Endothelial cell of umbilical vein (primary cell): ENCODE data around the gene PANK2. TPM values are rescaled to one million over a fixed set of nuclear protein-coding genes. Genes with fewer than 3 reads are reported as not detected.

Experiments used
- BruUV-seq: library from RNA; stranded (reverse); fragments of 400-500 nt; replicated peaks from 2 replicates; lab custom pipeline; 2021; lab: Mats Ljungman, UMichigan
- CTCF ChIA-PET: fragments of 300-600, 350-600 bp; sonication (Branson Sonifier 250); formaldehyde crosslinking; loops from one replicate; lab custom pipeline; 2021; ENCODE audit warnings: antibody characterized with exemption, inconsistent platforms; lab: Charles Lee
- POLR2A ChIA-PET: fragments of 300-600, 350-600 bp; sonication (Branson Sonifier 250); formaldehyde crosslinking; loops from one replicate; lab custom pipeline; 2021; ENCODE audit warnings: antibody characterized with exemption, inconsistent platforms; lab: Charles Lee
- DNase-seq: peaks from one replicate; pipeline ENCODE4 v3.0.0-alpha.2; 2011; ENCODE audit warnings: low read depth, low spot score
- FAIRE-seq: peaks from 2 replicates; lab custom pipeline; 2011; peaks lifted over from hg19 to GRCh38; lab: Jason Lieb, UNC
- H2AFZ ChIP-seq: 2 replicates; pipeline ENCODE4 v1.6.0; 2012; ENCODE audit warnings: low read depth, low read length, control low read depth, inconsistent platforms
- H3K27ac ChIP-seq: 2 replicates; pipeline ENCODE4 v1.5.1; 2011; ENCODE audit warnings: low read depth, mild to moderate bottlenecking, control low read depth, low read length, moderate library complexity; ENCODE audit not compliant: insufficient read depth
- H3K27me3 ChIP-seq, 2 experiments: 2 replicates each; pipeline versions ENCODE4 v1.6.0 to v1.6.1; 2011; ENCODE audit warnings: low read length in 2 of 2, mixed read lengths in 1 of 2; ENCODE audit not compliant: control insufficient read depth in 2 of 2, insufficient read depth in 2 of 2
- H3K36me3 ChIP-seq, 2 experiments: 2 replicates in 1 of 2; 3 replicates in 1 of 2; pipeline ENCODE4 v1.5.1; 2011; ENCODE audit warnings: low read length in 2 of 2, mild to moderate bottlenecking in 1 of 2, moderate library complexity in 1 of 2; ENCODE audit not compliant: control insufficient read depth in 2 of 2, insufficient read depth in 2 of 2; ENCODE audit errors: extremely low read depth in 1 of 2
- H3K4me1 ChIP-seq: 3 replicates; pipeline ENCODE4 v1.5.1; 2011; ENCODE audit warnings: mild to moderate bottlenecking, low read length; ENCODE audit not compliant: control insufficient read depth, insufficient read depth; ENCODE audit errors: extremely low read depth
- H3K4me2 ChIP-seq: 2 replicates; pipeline ENCODE4 v1.6.1; 2011; ENCODE audit warnings: low read length, control low read depth, mixed read lengths; ENCODE audit not compliant: insufficient read depth
- H3K4me3 ChIP-seq, 3 experiments: fragments of 200-600 bp in 1 of 3; sonication (generic), shearing (Covaris generic) in 1 of 3; replicated peaks in 1 of 3; 2 replicates each; pipeline ENCODE4 v1.5.1; 2011 to 2016; ENCODE audit warnings: control low read depth in 3 of 3, low read length in 3 of 3, mild to moderate bottlenecking in 2 of 3, inconsistent platforms in 1 of 3, low read depth in 1 of 3, moderate library complexity in 1 of 3; ENCODE audit not compliant: insufficient read depth in 1 of 3
- H3K79me2 ChIP-seq: 2 replicates; pipeline ENCODE4 v1.6.0; 2012; ENCODE audit warnings: low read length, inconsistent platforms; ENCODE audit not compliant: control insufficient read depth, insufficient read depth
- H3K9ac ChIP-seq: replicated peaks from 2 replicates; pipeline ENCODE3; 2011; ENCODE audit warnings: low read length, control low read depth; ENCODE audit not compliant: insufficient read depth; ENCODE audit errors: extremely low read depth
- H3K9me1 ChIP-seq: replicated peaks from 3 replicates; pipeline ENCODE4 v1.6.0; 2011; ENCODE audit warnings: mild to moderate bottlenecking, low read length; ENCODE audit not compliant: control insufficient read depth, insufficient read depth; ENCODE audit errors: extremely low read depth
- H3K9me3 ChIP-seq: replicated peaks from 2 replicates; pipeline ENCODE4 v1.5.1; 2012; ENCODE audit warnings: low read length, inconsistent platforms; ENCODE audit not compliant: control insufficient read depth, insufficient read depth
- H4K20me1 ChIP-seq: replicated peaks from 2 replicates; pipeline ENCODE3; 2011; ENCODE audit warnings: mild to moderate bottlenecking, low read length; ENCODE audit not compliant: control insufficient read depth, insufficient read depth; ENCODE audit errors: extremely low read depth
- CTCF ChIP-seq, 2 donors: IDR thresholded peaks; 1 replicate in 1 of 2; 2 replicates in 1 of 2; pipeline ENCODE4 v1.5.1; 2011; ENCODE audit warnings: low read length in 2 of 2, mild to moderate bottlenecking in 2 of 2, moderate library complexity in 2 of 2, control low read depth in 1 of 2, inconsistent platforms in 1 of 2, low read depth in 1 of 2; ENCODE audit not compliant: insufficient read depth in 1 of 2; ENCODE audit errors: extremely low read depth in 1 of 2
- EZH2 ChIP-seq: IDR thresholded peaks from 2 replicates; pipeline ENCODE4 v1.6.1; 2012; ENCODE audit warnings: borderline replicate concordance, low read depth, mild to moderate bottlenecking, moderate library complexity, low read length, inconsistent platforms; ENCODE audit not compliant: severe bottlenecking
- FOS ChIP-seq: IDR thresholded peaks from 2 replicates; pipeline ENCODE4 v1.6.1; 2011; ENCODE audit warnings: mild to moderate bottlenecking, low read length, moderate library complexity, borderline replicate concordance; ENCODE audit not compliant: insufficient read depth
- GATA2 ChIP-seq: IDR thresholded peaks from 2 replicates; pipeline ENCODE4 v1.7.0; 2011; ENCODE audit warnings: low read depth, mild to moderate bottlenecking, moderate library complexity, mixed read lengths, low read length; ENCODE audit not compliant: insufficient read length, insufficient read depth
- JUN ChIP-seq: IDR thresholded peaks from 2 replicates; pipeline ENCODE4 v1.6.1; 2011; ENCODE audit warnings: borderline replicate concordance, low read depth; ENCODE audit not compliant: insufficient read length, insufficient read depth
- MAX ChIP-seq: IDR thresholded peaks from 2 replicates; pipeline ENCODE4 v1.6.1; 2011; ENCODE audit not compliant: insufficient read depth, insufficient read length
- MYC ChIP-seq: IDR thresholded peaks from one replicate; pipeline ENCODE4 v1.6.1; 2011; ENCODE audit warnings: mild to moderate bottlenecking, low read depth, low read length
- POLR2A ChIP-seq: IDR thresholded peaks from 2 replicates; pipeline ENCODE4 v1.6.1; 2012; ENCODE audit warnings: low read depth, mild to moderate bottlenecking, control low read depth, low read length
- POLR2AphosphoS5 ChIP-seq: IDR thresholded peaks from 2 replicates; pipeline ENCODE4 v1.6.1; 2012; ENCODE audit warnings: low read depth, mild to moderate bottlenecking, control low read depth, low read length, moderate library complexity; ENCODE audit not compliant: insufficient read depth
- dilution Hi-C: fragments of 300-500 bp; cut with MboI; formaldehyde crosslinking; loops from one replicate; pipeline ENCODE4 v1.15.0; 2019; ENCODE audit warnings: low sequenced_read_pairs; ENCODE audit not compliant: extremely low pct_ligation_motif_present
- intact Hi-C: fragments of 100-400 bp; cut with micrococcal nuclease; formaldehyde crosslinking; loops from one replicate; pipeline ENCODE4 v1.10.0; 2022
- polyA plus RNA-seq, 4 experiments: library from polyadenylated mRNA; depleted of rRNA in 3 of 4; stranded (reverse) in 3 of 4; unstranded in 1 of 4; fragments of >200 nt; gene quantifications; 2 replicates each; pipeline versions ENCODE4 v1.2.1 to v1.2.3, GENCODE V29; 2011 to 2012; ENCODE audit warnings: missing spikeins in 1 of 4
- total RNA-seq: library from RNA; stranded (reverse); gene quantifications from 2 replicates; pipeline ENCODE4 v1.2.3, GENCODE V29; 2021

Gene PANK2
- total and polyA plus RNA-seq, 2 donors (not counting 3 experiments of a cell fraction or from before 2014, with no cell fraction given): 18.9 to 54.3 TPM

- Histone ChIP-seq H3K27me3 (no peaks in the 10 kb centered on the region), H3K4me2 (peak overlapping the region; percentile 71), H3K9me1 (no peaks in the 10 kb centered on the region), H4K20me1 (no peaks in the 10 kb centered on the region), H3K27ac (peak overlapping the region; percentile 3), H3K4me3 (peak overlapping the region in 2 of 3 experiments; percentile 25 to 53), H3K9me3 (no peaks in the 10 kb centered on the region), H3K4me1 (peaks cover 12% of the 10 kb centered on the region), H3K36me3 (peaks cover 0 to 4% of the 10 kb centered on the region in 2 experiments), H3K79me2 (no peaks in the 10 kb centered on the region), H2AFZ (peak overlapping the region; percentile 6), H3K9ac (peak overlapping the region; percentile 36)
- DNase-seq (peak; percentile 82), FAIRE-seq (peak; percentile 50)
- TF ChIP-seq EZH2: no peak
- no peak for TF ChIP-seq GATA2
- no peak for TF ChIP-seq POLR2AphosphoS5
- no peak for TF ChIP-seq JUN
- TF ChIP-seq CTCF (IDR thresholded peaks at IDR 0.05; ENCODE audit: extremely low read depth in 1 of 2, insufficient read depth in 1 of 2, low read depth in 1 of 2, low read length in 2 of 2): no peak
- TF ChIP-seq MAX: no peak
- no peak for TF ChIP-seq MYC
- TF ChIP-seq FOS: no peak
- no peak for TF ChIP-seq POLR2A
- BruUV-seq: no TSS peak
- ChIA-PET POLR2A (no interaction called here), CTCF (interaction anchor here (0.8 to 6.0 kb wide), 4 partner anchors 15 to 153 kb away, joined by 3 to 47 read pairs (median 5); no protein-coding TSS in a partner anchor)
- dilution Hi-C loops (no loop called here), intact Hi-C loops (loop anchor here (1.0 to 2.0 kb wide), 3 partner anchors 83 to 153 kb away; partner anchors contain the start of gene RNF24)
Observed at GRCh38 chr20:3932277-3932676, 43.1 kb downstream of the PANK2 start.
